ENCODE data around the gene ZSCAN2.
A peak's percentile ranks its signal among the peaks of the same experiment; 100 is the strongest.
"Not testable (repeated sequence)": the region's sequence is repeated elsewhere in the genome, so short reads cannot be mapped to it uniquely, and the experiment has no call there.

ZSCAN2 gene

DNA sequence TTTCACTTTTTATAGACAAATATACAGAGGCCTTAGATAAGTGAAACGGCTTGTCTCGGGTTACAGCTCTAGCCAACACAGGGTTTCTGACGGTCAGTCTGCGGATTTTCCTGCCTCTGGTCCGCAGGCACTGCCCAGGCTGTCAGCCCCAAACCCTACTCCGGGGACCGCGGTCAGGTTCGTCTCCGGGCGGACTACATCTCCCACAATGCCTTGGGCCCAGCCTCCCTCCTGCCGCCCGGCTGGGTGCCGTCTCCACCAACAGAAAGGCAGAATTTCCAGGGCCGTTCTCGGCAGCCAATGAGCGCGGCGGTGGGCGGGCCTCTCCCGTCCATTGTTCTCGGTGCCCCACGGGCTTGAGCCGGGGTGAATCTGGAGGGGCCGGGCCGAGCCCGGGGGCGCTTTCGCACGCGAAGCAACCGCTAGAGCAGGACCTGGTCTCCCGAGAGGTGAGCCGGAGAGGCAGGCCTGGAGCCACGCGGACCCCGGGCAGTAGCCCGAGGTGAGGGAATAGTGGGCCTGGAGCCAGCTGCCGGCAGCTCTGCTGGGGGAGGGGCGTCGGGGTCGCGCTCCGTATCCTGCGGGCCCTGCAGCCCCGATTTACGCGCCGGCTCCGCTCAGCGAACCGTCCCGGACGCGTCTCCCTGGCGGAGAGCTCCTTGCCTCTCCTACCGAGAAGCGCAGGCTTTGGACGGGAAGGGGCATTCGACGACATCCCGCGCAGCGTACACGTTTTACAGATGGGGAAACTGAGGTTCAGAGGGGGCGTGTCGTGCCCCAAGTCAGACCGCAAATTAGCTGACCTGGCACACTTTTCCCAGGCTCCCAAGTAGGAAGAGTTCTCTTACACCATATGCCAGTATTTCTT lies at the start of gene ZSCAN2:
TSS of gene ZSCAN2 (plus strand) at position 323 of the 868 bp plus-strand sequence. CDS start 2,919 bp downstream, outside the sequence.
- peak; percentile 89 for DNase-seq

DNA sequence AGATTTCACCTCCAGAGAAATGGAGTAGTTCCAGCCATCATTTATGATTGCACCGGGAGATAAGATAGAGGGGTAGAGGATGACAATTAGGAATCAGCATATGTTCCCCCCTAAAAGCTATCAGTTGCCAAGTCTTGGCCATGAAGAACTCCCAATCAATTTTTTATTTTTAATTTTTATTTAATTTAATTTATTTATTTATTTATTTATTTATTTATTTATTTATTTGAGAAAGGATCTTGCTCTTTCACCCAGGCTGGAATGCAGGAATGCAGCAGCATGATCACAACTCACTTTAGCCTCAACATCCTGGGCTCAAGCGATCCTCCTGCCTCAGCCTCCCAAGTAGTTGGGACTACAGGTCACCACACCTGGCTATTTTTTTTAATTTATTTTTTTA lies 49.2 kb upstream of the ZSCAN2 start:
- DNase-seq, result not testable (repeated sequence)

DNA sequence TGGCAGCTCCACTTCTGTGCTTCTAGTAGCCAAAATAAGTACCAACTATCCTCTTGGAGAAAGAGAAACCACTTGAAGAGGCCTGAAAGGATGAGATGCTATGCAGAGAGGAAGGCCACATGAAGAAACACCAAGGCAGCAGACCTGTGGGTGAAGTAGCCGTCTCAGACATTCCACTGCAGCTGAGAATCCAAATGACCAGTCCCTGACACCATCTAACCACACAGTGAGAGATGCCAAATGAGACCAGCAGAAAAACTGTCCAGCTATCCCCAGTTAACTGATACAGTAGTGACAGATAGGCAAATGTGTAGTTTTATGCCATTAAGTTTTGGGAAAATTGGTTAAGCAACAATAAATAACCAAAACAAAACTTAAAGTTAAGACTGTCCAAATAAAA lies 47.9 kb upstream of the ZSCAN2 start:
- no peak for DNase-seq

DNA sequence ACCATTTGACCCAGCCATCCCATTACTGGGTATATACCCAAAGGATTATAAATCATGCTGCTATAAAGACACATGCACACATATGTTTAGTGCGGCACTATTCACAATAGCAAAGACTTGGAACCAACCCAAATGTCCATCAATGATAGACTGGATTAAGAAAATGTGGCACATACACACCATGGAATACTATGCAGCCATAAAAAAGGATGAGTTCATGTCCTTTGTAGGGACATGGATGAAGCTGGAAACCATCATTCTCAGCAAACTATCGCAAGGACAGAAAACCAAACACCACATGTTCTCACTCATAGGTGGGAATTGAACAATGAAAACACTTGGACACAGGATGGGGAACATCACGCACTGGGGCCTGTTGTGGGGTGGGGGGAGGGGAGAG lies 44.1 kb upstream of the ZSCAN2 start:
- DNase-seq, result not testable (repeated sequence)

DNA sequence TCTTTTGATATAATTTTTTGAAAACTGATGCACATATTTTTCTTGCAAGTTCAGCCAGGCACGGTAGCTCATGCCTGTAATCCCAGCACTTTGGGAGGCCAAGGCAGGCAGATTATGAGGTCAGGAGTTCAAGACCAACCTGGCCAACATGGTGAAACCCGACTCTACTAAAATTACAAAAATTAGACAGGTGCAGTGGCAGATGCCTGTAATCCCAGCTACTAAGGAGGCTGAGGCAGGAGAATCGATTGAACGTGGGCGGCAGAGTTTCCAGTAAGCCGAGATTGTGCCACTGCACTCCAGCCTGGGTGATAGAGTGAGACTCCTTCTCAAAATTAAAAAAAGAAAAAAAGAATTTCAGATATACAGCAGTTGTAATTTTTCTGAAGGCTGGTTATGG lies 32.8 kb upstream of the ZSCAN2 start:
- not testable (repeated sequence) for DNase-seq

DNA sequence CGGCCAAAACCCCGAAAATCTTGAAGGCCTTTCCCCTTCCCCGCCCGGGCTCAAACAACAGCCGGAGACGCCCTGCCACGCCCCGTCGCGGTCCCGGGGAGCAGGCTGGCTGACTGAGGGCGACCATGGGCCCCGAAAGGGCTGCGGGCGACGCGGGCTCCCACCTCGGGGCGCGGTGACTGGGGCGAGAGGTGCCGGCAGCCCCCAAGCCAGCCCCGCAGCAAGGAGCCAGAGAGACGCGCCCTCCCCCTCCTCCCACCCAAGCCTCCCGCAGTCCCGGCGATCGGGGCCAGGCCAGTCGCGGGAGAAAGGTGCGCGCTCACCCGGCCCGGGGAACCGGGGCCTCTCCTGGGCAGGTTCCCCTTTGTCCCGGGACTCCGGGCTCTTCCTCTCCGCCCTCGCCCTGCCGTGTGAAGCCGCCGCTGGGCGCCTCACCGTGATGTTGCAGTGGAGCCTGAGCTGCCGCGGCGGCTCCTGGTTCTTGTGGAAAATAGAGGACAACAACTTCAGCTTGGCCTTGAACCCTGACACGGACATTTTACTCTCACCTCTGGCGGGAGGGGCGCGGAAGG lies 30.6 kb upstream of the ZSCAN2 start:
- peak; percentile 28 for DNase-seq

DNA sequence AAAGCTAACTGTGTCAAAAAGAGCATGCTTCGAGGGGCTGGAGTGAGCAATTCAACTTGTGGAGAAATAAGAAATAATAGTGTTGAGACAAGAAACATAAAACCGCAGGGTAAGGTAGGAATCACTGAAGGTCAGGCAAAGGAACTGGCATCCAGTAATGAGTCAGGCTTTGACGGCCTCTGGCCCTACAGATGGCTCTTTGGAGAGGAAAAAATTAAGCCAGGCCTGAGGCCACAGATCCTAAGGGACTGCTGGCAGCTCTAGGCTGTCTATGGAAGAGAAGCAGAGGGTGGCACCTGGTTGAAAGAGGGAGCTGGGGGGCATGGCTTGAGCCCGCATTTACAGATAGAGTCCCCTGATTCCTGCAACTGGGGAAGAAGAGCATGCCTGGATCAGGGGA lies 28.6 kb upstream of the ZSCAN2 start:
- DNase-seq, result no peak

DNA sequence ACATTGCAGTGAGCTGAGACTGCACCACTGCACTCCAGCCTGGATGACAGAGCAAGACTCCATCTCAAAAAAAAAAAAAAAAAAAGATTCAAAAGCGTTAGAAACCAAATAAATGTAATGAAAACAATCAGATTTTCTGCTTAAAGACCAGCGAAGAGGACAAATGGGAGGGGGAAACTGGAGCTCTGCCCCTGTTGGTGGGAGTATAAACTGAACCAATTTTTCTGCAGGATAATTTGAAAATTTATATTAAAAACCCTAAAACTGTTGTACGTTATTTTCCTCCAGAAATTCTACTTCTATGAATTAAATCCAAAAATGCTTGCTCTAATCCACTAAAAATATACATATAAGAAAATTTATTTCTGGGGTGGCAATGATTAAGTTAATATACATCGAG lies 25.3 kb upstream of the ZSCAN2 start:
- DNase-seq, result no peak

DNA sequence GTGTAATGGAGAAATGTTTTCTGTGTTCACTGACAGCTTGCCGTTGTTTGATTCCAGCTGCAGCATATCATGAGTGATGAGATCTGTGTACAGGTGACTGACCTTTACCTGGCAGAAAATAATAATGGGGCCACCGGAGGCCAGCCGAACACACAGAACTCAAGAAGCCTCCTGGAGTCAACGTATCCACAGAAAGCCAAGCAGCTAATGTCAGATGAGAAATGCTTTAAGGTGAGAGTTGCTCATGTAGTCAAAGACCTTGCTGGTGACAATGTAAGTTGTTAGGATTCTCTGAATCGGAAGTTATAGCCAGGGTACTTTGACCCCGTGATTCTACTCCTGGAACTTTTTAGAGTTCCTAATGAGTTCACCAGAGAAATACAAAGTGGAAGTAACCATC lies 22.9 kb upstream of the ZSCAN2 start:
- not testable (repeated sequence) for DNase-seq

DNA sequence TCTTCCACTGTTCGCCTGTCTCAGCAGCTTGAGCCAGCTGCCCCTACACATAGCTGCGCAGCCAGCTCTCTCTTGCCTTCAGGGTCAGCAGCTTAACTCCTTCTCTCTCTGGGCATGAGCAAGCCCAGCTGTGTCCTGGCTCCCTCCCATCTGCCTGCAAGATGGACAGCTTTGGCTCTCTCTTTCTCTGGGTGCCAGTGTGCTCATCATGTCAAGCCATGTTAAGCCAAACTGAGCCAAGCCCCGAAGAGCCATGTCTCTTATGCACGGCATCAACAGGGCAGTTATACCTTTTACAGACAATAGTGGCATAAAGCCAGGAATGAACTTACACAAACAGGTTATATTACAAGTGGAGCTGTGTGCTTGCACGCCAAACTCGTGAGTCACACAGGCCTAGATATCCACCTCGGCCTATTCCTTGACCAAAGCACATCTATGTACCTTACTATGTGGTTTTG lies 21.5 kb upstream of the ZSCAN2 start:
- not testable (repeated sequence) for DNase-seq

DNA sequence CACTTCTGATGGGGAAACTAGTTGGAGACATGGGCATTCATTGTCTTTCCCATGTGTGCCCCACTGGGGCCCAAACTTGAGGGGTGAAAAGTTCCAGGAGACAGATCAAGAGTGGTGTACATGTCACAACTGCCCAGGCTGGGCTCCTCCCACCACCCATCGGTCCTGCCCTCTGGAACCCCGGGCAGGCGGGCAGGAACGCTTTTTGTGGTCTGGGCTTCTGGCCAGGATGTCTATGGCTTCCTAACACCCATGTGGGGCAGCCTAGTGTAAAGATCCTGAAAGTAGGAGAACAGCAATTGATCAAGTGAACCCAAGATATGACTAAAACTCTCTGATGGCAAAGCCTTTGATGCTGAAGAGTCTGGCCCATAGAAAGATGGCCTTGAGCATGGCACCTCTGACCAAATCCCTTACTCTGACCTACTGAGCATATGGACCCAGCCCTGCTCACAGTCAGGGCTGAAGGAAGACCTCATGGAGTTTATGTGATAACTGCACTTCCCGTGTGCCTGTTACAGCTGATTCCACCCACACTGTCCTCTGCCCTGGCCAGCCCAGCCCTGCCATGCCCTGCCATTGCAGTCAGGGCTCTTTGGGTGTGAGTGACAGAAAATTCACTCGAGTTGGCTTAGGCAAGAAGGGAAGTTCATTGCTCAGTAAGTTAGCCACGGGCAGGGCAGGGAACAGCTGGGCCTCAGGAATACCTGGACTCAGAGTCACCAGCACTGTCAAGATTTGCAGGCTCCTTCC lies 19.0 kb upstream of the ZSCAN2 start:
- DNase-seq, result not testable (repeated sequence)

DNA sequence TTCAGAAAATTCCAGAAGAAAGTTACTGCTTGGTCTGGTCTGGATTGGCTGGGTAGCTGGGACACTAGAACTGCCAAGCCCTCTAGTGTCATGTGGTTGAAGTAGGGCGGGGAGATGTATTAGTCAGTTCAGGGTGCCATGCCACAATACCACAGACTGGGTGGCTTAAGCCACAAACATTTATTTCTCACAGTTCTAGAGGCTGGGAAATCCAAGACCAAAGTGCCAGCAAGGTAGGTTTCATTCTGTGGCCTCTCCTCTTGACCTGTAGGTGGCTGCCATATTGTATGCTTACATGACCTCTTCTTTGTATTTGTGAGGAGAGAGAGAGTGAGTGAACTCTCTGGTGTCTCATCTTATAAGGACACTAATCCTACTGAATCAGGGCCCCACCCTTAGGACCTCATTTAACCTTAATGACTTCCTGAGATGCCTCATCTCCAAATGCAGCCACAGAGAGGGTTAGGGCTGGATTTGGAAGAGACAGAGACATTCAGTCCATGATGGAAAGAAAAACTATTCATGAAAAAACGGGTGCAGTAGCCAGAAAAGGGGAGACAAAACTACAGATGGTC lies 18.1 kb upstream of the ZSCAN2 start:
- DNase-seq, result no peak

DNA sequence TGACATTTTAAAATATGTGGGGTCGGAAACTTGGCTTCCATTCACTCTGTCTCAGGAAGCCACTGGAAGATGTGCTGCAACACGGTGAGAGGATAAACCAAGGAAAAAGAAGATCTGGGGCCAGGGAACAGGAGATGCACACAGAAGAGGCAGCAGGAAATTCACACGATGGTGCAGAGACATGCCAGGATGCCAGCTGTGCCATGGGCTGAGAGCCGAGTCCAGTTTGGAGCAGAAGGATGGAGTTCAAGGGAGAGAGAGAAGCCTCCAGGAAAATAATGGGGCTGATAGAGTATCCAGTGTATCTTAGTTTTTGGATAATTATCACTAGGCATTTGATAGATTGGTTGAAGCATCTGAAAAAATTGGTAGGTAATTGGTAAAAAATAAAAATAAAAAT lies 16.9 kb upstream of the ZSCAN2 start:
- DNase-seq, result not testable (repeated sequence)

DNA sequence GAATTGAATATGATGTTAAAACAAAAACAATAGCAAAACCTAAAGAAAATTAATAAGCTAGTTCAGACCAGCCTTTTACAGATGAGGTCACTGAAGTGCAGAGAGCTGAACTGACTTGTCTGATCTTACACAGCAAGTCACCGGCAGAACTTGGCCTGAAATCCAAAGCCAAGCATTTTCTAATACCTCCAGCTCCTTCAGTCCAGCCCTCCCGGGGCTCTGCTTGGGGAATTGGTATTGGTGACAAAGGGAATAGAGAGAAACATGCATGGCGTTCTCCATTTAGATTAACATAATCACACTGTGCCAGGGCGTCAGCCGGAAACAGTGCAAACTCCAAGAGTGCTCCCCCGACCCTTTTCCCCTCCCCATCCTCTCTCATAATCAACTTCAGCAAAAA lies 14.1 kb upstream of the ZSCAN2 start:
- no peak for DNase-seq

DNA sequence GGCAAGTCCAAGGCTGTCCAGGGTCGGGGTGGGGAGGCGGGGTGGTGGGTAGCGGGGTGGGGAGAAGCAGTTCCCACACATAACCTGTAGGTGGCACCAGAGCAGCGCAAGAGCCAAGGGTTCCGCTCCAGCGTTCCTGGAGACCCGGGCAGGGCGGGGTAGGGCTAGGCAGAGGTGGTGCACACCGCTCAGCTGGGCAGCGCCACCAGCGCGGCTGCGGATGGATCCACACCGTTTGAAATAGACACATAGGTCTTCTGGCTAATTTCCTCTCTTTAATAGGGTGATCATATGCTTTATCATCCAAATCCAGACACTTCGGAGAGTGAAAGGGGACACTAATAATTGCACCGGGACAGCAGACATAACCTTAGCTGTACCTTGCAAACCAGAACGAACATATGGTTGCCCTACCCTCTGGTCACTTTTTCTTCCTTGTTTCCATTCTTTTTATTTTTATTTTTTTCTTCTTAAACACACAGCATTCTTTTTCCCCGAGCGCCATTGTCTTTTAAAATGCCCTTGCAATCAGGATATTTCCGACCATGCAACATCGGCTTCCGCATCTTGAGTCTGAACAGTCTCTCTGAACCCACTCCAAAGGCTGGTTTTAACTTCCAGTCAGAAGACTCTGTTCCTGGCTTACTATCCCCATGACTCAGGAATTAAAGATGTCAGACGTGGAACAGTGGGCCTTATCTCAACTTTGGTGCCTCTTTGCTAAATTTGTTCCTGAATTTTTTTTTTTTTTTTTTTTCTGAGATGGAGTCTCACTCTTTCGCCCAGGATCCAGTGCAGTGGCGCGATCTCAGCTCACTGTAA lies 12.5 kb upstream of the ZSCAN2 start:
- DNase-seq, result peak; percentile 83

DNA sequence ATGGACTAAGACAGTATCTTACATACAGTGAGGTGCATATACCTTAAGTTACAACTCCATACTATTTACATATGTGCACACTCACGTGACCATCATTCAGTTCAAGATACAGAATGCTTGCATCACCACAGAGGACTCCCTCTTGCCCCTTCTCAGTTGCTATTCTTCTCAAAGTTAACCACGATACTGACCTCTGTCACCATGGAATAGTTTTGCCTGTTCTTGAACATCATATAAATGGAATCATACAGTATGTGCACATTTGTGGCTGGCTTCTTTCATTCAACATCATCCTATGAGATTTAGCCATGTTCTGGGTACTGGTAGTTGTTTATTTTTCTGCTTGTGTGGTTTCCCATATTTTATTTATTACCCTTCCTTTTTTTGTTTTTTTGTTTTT lies 10.4 kb upstream of the ZSCAN2 start:
- no peak for DNase-seq

DNA sequence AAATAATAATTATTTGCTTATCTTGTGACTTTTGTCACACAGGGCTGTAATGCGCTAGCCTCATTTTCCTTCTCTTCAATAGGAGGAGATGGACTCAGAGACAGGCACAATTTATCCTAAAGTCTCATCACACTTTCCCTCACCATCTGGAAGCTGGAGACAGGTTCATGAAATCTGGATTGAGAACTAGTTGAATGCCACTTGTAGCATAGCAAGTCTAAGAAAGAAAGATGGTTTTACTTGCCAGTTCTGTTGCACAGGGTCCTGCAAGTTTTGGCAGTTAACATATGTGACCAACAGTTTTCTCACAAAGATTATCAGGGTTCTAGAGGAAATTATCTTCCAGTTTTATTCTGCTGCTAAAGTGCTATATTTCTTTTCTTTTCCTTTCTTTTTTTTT lies 9.0 kb upstream of the ZSCAN2 start:
- no peak for DNase-seq

DNA sequence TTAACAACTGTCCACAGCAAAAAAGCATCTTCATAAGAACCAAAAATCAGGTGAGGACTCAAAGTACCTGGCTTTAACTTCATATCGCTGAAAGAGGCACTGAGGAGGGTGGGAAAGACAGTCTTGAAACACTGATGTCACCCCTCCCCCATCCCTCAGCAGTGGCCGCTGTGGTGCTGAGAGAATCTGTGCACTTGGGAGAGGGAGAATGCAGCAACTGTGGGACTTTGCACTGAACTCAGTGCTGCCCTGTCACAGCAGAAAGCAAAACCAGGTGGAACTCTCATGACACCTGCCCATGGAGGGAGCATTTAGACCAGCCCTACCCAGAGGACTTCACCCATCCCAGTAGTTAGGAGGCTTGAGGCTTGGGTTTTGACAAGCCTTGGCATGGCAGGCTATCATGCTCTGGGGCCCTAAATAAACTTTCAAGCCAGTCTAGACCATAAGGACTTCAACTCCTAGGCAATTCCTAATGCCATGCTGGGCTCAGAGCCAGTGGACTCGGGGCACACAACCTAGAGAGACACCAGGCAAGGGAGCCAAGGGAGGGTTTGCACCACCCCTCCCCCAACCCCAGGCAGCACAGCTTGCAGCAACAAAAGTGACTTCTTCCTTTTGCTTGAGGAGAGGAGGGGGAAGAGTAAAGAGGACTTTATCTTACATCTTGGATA lies 6.1 kb upstream of the ZSCAN2 start:
- DNase-seq, result no peak

DNA sequence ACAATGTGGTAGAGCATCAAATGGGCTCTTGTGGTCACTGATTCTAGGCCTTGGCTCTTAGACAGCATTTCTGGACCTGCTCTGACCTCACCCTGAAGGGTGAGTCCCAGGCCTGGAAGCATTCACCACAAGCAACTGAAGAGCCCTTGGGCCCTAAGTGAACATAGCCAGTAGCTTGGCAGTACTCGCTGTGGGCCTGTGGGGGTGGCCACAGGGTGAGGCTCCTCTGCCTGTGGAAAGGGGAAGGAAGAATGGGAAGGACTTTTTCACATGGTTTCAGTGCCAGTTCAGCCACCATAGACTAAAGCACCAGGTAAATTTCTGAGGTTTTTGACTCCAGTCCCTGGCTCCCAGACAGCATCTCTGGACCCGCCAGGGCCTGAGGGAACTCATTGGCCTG lies 5.1 kb upstream of the ZSCAN2 start:
- DNase-seq, result peak; percentile 15

DNA sequence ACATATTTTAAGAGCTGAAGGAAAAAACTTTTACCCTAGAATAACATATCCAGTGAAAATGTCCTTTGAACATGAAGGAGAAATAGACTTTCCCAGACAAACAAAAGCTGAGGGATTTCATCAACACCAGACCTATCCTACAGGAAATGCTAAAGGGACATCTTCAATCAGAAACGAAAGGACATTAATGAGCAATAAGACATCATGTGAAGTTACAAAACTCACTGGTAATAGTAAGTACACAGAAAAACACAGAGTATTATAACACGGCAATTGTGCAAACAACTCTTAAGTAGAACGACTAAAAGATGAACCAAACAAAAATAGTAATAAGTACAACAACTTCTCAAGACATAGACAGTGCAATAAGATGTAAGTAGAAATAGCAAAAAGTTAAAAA lies 3.5 kb upstream of the ZSCAN2 start:
- DNase-seq, result no peak

DNA sequence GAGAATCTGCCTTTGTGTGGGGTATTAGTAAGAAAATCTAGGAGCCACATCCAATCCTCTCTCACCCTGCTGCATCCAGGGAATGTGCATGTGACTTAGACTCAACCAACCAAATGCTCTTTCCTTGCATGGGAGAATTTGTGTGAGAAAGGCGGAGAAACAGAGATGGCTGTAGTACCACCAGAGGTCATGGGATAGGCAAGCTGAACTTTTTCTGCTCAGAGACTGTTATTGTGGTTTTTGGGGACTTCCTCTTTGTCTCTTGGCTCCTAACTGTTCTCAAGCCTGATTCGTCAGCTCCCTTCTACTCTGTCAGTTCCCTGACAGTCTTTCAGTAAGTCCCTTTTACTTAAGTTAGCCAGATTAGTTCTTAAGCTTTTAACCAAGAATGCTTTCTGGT lies 2.6 kb upstream of the ZSCAN2 start:
- peak; percentile 36 for DNase-seq

DNA sequence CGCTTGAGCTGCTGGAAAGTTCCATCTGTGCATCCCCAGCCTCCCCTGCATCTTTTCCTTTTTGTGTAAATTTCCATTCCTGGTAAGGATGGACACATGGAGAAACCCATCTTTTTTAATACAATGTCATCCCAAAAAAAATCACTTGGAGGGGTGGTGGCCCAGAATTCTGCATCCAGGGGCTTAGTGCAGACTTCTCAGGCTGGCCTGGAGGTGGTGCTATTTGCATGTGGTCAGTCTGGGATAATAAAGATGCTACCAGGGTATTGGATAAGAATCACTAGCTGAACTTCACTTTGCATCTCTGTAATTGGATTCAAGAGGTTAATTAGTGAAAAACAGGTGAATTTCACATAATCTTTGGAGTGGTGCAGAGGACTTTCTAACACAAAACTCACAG lies 1.8 kb upstream of the ZSCAN2 start:
- peak; percentile 6 for DNase-seq

Measured in CD4-positive, alpha-beta T cell treated with Interferon gamma for 1 hour (primary cell).